8988T (cell line): Measurements from ENCODE around the gene FBXO10.
A peak's percentile ranks its signal among the peaks of the same experiment; 100 is the strongest.

ENCODE experiments used
- DNase-seq: peaks from one replicate; pipeline ENCODE4 v3.0.0; 2011

The FBXO10 gene

DNA sequence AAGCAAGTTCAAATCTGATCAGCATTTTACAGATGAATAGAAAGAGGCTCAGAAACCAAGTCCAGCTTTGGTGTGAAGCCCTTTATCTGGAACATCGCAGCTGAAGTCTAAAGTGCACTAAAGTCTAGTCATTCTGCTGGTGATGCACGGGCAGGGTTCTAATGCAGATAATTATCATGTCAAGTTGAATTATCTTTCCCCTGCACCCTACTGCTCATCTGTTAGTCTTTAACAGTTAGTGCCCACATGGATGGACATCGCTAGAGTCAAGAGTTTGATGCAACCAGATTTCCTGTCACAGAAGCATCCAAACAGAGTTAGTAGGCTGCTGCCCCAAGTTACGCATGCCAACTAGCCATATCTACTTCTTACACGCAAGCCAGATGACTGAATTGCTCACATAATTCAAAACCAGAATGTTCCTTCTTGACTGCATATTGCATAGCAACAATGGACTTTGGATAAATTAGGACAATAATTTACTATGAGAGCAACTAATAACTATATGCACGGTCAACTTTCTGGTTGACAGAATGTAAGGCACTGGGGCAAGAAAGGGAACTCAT, 17.8 kb upstream of the FBXO10 start:
- no peak for DNase-seq

GRCh38 chr9:37592108-37592951, 16.1 kb upstream of the FBXO10 start, which contains the start of gene TOMM5:
Gene TOMM5 (minus strand): TSS chr9:37592597. CDS start chr9:37592532, 65 bp downstream.
- peak; percentile 29 for DNase-seq

DNA sequence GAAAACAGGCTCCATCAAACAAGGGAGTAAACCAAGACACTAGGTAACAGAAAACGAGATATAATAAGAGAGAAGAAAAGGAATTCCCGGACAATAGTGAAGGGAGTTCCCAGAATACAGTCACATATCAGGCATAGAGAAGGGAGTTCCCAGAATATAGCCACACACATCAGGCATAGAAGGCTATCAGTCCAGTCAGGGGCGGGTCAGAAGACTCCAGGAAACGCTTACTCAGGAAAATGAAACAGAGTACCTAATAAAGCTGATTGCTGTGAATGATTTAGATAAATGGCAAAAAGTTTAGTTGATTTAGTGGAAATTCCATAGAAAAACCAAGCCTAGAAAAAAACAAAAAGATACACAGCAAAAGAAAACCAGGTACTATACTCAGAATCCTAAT, 11.3 kb upstream of the FBXO10 start:
- DNase-seq = no peak

- no peak for DNase-seq
Measured at GRCh38 chr9:37583522-37584121, 7.4 kb upstream of the FBXO10 start.

GRCh38 chr9:37582548-37583157, 6.5 kb upstream of the FBXO10 start:
- no peak for DNase-seq

DNA sequence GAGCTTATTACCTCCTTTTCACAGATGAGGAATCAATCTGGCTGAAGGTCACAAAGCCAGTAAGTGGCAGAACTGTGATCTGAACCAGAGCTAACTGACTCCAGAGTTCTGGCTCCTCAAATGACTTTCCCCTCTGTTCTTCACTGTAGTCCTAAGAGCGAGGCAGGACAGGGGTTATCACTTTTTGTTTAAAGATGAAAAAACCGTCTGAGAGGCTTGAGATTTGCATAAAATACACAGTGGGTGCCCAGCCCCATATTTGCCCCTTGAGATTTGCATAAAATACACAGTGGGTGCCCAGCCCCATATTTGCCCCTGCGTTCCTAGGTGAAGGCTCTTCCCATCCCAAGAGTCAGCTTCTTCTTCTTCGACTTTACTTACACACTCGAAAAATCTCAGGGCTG, 667 bp downstream of the FBXO10 start:
- no peak for DNase-seq

- no peak for DNase-seq
Measured at GRCh38 chr9:37575001-37575400, 1.2 kb downstream of the FBXO10 start.

- no peak for DNase-seq
Measured at GRCh38 chr9:37574241-37574721, 1.9 kb downstream of the FBXO10 start.

GRCh38 chr9:37571282-37571681, 4.9 kb downstream of the FBXO10 start:
- DNase-seq = no peak

DNA sequence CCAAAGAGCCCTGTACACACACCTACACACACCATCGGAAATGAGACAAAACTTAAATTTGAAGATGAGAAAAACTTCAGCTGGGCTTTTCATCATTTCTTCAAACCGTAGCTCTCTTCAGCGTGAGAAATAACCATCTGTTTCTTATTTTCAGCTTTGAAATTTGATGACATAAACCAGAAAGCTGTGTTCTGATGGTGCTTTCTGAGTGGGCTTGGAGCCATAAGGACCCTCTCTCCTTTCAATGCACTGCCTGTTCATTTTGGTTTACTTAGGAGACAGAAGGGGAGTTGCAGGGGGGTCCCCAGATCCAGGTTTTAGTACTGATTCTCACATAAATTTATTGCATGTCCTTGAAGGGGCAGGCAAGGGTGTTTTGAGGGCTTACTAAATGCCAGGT, 9.5 kb downstream of the FBXO10 start:
- no peak for DNase-seq

GRCh38 chr9:37565661-37566618, 10.2 kb downstream of the FBXO10 start:
- no peak for DNase-seq

- no peak for DNase-seq
Measured at GRCh38 chr9:37564916-37565315, 11.3 kb downstream of the FBXO10 start.

DNA sequence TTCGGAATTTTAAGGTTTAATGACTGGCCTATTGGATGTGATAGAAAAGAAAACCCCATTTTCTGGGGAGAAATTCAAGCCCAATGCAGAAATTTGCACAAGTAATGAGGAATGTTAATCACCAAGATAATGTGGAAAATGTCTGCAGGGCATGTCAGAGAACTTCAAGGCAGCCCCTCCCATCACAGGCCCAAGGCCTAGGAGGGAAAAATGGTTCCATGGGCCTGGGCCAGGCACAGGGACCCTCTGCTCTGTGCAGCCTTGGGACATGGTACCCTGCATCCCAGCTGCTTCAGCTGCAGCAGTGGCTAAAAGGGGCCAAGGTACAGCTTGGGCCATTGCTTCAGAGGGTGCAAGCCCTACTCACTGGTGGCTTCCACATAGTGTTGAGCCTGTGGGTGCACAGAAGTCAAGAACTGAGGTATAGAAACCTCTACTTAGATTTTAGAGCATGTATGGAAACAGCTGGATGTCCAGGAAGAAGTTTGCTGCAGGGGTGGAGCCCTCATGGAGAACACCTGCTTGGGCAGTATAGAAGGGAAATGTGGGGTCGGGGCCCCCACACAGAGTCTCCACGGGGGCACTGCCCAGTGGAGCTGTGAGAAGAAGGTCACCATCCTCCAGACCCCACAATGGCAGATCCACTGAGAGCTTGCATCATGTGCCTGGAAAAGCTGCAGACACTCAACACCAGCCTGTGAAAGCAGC, 12.2 kb downstream of the FBXO10 start:
- DNase-seq = no peak

DNA sequence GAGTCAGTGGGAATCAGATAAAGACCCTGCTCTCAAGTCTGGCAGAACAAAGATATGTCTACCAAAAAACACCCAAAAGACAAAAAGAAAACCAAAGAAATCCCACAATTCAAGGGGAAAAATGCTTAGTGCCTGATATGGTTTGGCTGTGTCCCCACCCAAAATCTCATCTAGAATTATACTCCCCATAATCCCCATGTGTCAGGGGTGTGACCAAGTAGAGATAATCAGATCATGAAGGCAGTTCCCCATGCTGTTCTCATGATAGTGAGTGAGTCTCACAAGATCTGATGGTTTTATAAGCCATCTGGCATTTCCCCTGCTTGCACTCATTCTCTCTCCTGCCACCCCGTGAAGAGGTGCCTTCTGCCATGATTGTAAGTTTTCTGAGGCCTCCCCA, 13.4 kb downstream of the FBXO10 start:
- DNase-seq = no peak

- no peak for DNase-seq
Measured at GRCh38 chr9:37561682-37562081, 14.5 kb downstream of the FBXO10 start.

GRCh38 chr9:37559855-37560592, 16.2 kb downstream of the FBXO10 start:
- DNase-seq = no peak

DNA sequence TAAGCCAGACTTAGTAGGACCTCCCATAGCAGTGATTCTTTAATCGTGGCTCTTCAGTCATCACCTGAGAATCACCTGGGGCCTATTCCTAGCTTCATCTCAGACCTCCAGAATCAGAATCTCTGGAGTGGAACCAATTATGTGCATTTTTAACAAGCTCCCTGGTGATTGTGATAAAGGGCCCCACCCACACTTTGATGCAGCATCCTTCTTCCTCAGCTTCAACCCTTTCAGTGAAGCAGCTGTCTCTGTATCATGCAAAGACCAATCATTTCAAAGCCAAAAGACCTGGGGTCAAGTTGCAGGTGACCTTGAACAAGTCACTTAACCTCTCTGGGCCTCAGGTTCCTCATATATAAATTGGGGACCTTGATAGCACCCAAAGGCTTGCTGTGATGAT, 17.1 kb downstream of the FBXO10 start:
- DNase-seq = no peak

- DNase-seq = no peak
Measured at GRCh38 chr9:37555786-37556185, 20.4 kb downstream of the FBXO10 start.

- DNase-seq = no peak
Measured at GRCh38 chr9:37554318-37554717, 21.9 kb downstream of the FBXO10 start.

DNA sequence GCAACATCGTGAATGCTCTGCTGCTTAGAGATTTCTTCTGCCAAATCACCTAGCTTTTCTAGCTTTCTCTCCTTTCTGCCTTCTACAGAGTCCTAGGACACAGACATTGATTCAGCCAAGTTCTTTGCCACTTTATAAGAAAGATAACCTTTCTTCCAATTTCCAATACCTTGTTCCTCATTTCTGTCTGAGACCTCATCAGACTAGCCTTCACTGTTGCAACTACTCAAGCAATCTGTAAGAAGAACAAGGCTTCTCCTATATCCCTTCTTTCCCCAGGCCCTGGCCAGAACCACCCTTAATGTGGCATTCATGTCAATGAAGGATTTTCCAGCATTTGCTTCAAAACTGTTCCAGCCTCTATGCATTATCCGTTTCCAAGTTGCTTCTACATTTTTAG, 24.3 kb downstream of the FBXO10 start:
- no peak for DNase-seq

DNA sequence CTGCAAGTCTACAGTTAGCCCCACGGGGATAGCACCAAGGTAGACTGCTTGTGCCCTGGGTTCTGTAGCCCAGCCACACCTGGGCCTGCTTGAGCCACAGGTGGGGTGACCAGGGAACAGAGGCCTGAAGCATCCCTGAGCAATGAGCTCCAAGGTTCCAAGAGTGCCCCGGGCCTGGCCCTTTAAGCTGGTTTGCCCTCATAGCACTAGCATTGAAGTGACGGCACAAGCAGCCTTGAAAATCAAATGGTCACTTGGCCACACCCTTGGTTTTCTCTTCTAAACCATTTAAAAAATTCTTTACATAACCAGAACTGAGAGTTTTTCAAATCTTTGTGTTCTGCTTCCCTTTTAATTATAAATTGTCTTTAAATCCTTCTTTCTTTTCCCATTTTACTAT, 24.7 kb downstream of the FBXO10 start:
- no peak for DNase-seq
